PC-9 (cell line): ENCODE data around the gene ALB.

Source experiments
- CTCF ChIP-seq: fragments of 200-600 bp; sonication (generic); conservative IDR thresholded peaks from 2 replicates; pipeline ENCODE4 v1.6.1; 2017; ENCODE audit warnings: mixed run types, antibody characterized with exemption, mild to moderate bottlenecking, moderate library complexity
- EZH2 ChIP-seq: fragments of 200-600 bp; sonication (generic); IDR thresholded peaks from 2 replicates; pipeline ENCODE4 v1.8.0; 2017; ENCODE audit warnings: antibody characterized with exemption, low read depth

- TF ChIP-seq EZH2 (no peak), CTCF (no peak)
Observed at GRCh38 chr4:73456177-73457022, 52.3 kb downstream of the ALB start.
